A673 (cell line): ENCODE results near the gene LRGUK.

ENCODE experiments used
- EZH2 ChIP-seq: fragments of 200-600 bp; sonication (generic); IDR thresholded peaks from 2 replicates; pipeline ENCODE4 v1.6.1; 2017; ENCODE audit warnings: borderline replicate concordance, low read depth, mild to moderate bottlenecking, mixed read lengths, antibody characterized with exemption, low read length; ENCODE audit not compliant: poor library complexity, severe bottlenecking
- TF ChIP-seq, protein P1 (sequence below): fragments of 300-800, 200-600 bp; sonication (generic); conservative IDR thresholded peaks from 2 replicates; pipeline ENCODE4 v1.5.1; 2017; ENCODE audit warnings: low read depth, mild to moderate bottlenecking, antibody characterized with exemption, low read length, moderate library complexity, mixed read lengths

DNA sequence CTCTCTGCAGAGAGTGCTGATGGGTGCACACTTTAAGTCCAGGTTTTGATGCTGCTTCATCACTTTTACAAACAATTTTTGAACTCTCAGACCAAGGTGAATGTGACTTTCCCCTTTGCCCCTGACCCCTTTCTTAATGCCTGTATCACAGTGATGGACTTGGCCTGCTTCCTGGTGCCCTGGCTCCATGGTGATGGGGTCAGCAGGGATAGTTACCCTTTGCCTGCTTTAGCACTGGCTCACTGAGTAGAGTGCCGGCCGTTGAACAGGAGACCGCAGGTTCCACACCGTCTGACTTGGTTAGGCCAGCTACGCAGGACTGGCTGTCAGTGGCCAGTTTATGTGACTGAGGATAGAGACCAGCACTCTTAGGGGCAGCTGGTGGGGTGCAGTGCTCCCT is 40.1 kb downstream of the LRGUK start:
- TF ChIP-seq, protein P1, sequence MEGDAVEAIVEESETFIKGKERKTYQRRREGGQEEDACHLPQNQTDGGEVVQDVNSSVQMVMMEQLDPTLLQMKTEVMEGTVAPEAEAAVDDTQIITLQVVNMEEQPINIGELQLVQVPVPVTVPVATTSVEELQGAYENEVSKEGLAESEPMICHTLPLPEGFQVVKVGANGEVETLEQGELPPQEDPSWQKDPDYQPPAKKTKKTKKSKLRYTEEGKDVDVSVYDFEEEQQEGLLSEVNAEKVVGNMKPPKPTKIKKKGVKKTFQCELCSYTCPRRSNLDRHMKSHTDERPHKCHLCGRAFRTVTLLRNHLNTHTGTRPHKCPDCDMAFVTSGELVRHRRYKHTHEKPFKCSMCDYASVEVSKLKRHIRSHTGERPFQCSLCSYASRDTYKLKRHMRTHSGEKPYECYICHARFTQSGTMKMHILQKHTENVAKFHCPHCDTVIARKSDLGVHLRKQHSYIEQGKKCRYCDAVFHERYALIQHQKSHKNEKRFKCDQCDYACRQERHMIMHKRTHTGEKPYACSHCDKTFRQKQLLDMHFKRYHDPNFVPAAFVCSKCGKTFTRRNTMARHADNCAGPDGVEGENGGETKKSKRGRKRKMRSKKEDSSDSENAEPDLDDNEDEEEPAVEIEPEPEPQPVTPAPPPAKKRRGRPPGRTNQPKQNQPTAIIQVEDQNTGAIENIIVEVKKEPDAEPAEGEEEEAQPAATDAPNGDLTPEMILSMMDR = no peak
- no peak for TF ChIP-seq EZH2
